Neutrophil (primary cell): ENCODE data around the gene SLC44A1.

ENCODE experiments used
- H3K27ac ChIP-seq: fragments of 200-600 bp; sonication (generic); 2 replicates; pipeline ENCODE4 v1.5.1; 2016; ENCODE audit warnings: mild to moderate bottlenecking, moderate library complexity
- H3K27me3 ChIP-seq: fragments of 200-600 bp; sonication (generic); 2 replicates; pipeline ENCODE4 v1.6.0; 2016; ENCODE audit warnings: mild to moderate bottlenecking
- H3K36me3 ChIP-seq: fragments of 200-600 bp; sonication (generic); 2 replicates; pipeline ENCODE4 v1.5.1; 2017
- H3K4me1 ChIP-seq, 2 experiments: fragments of 200-600 bp in 1 of 2; sonication (generic) in 1 of 2; 1 replicate in 1 of 2; 2 replicates in 1 of 2; pipeline versions ENCODE4 v1.5.1 to v1.6.1; 2013 to 2016; ENCODE audit warnings: low read depth in 1 of 2, low read length in 1 of 2, mild to moderate bottlenecking in 1 of 2, moderate library complexity in 1 of 2; ENCODE audit not compliant: control insufficient read depth in 1 of 2, insufficient read depth in 1 of 2
- H3K4me3 ChIP-seq, 2 experiments: fragments of 200-600 bp in 1 of 2; sonication (generic) in 1 of 2; 1 replicate in 1 of 2; 2 replicates in 1 of 2; pipeline ENCODE4 v1.5.1; 2013 to 2016; ENCODE audit warnings: low read depth in 1 of 2, low read length in 1 of 2, mild to moderate bottlenecking in 1 of 2, moderate library complexity in 1 of 2
- H3K9me3 ChIP-seq: fragments of 200-600 bp; sonication (generic); 2 replicates; pipeline ENCODE4 v1.5.1; 2016
- TF ChIP-seq, protein P1 (sequence below): fragments of 200-600 bp; sonication (generic); IDR thresholded peaks from 2 replicates; pipeline ENCODE4 v1.5.1; 2016; ENCODE audit warnings: antibody characterized with exemption

Gene SLC44A1

DNA sequence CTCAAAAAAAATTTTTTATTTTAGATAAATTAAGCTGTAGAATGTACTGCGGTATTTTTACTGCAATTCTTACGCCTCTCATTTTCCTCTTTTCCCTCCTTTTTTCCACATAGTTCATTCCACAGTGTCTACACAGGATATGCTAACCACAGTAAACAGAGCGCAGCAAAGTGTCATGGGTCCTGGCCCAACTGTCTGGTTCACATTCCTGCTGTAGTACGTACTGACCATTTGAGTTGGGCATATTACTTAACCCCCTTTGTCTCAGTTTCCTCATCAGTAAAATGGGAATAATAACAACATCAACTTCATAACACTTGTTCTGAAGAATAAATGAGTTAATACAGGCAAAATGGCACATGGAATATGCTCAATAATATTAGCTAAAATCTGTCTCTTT, 41.6 kb downstream of the SLC44A1 start:
- TF ChIP-seq, protein P1, sequence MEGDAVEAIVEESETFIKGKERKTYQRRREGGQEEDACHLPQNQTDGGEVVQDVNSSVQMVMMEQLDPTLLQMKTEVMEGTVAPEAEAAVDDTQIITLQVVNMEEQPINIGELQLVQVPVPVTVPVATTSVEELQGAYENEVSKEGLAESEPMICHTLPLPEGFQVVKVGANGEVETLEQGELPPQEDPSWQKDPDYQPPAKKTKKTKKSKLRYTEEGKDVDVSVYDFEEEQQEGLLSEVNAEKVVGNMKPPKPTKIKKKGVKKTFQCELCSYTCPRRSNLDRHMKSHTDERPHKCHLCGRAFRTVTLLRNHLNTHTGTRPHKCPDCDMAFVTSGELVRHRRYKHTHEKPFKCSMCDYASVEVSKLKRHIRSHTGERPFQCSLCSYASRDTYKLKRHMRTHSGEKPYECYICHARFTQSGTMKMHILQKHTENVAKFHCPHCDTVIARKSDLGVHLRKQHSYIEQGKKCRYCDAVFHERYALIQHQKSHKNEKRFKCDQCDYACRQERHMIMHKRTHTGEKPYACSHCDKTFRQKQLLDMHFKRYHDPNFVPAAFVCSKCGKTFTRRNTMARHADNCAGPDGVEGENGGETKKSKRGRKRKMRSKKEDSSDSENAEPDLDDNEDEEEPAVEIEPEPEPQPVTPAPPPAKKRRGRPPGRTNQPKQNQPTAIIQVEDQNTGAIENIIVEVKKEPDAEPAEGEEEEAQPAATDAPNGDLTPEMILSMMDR, result no peak
- Histone ChIP-seq H3K4me3 (no peak overlapping the region), H3K36me3 (no peaks in the 10 kb centered on the region), H3K4me1 (peaks cover 11 to 13% of the 10 kb centered on the region in 2 experiments), H3K27me3 (no peaks in the 10 kb centered on the region), H3K27ac (no peak overlapping the region), H3K9me3 (no peaks in the 10 kb centered on the region)

- Histone ChIP-seq H3K4me1 (peaks cover 24 to 33% of the 10 kb centered on the region in 2 experiments), H3K36me3 (no peaks in the 10 kb centered on the region), H3K27me3 (no peaks in the 10 kb centered on the region), H3K4me3 (no peak overlapping the region), H3K9me3 (no peaks in the 10 kb centered on the region), H3K27ac (no peak overlapping the region)
- TF ChIP-seq, protein P1, result no peak
Measured at GRCh38 chr9:105289305-105289704, 44.9 kb downstream of the SLC44A1 start.

DNA sequence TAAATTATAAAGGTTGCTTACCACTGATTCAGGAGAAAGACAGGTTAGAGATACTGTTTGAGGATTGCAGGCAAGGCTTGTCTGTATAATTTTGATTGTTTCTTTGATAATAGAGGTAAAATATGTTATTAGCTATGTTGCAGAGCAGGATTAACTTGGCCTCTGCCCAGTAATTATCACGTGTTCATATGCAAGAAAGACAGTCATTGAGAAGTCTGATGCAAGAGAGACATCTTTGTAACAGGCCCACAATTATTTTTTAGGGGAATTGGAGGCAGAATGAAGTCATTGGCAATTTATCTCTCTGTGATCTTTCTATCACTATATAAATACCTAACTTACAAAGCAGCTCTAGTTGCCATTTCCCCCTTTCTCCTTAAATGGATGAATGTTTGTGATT, 46.0 kb downstream of the SLC44A1 start:
- H3K27ac ChIP-seq, result peak overlapping the region; percentile 7
- H3K4me1 ChIP-seq, result peaks cover 24 to 33% of the 10 kb centered on the region in 2 experiments
- no peaks in the 10 kb centered on the region for H3K36me3 ChIP-seq
- H3K9me3 ChIP-seq, result no peaks in the 10 kb centered on the region
- H3K27me3 ChIP-seq, result no peaks in the 10 kb centered on the region
- H3K4me3 ChIP-seq, result no peak overlapping the region
- TF ChIP-seq, protein P1, result no peak

GRCh38 chr9:105290954-105291353, 46.5 kb downstream of the SLC44A1 start:
- Histone ChIP-seq H3K36me3 (no peaks in the 10 kb centered on the region), H3K27ac (peak overlapping the region; percentile 7)

GRCh38 chr9:105291422-105291859, 47.0 kb downstream of the SLC44A1 start:
- H3K36me3 ChIP-seq, result no peaks in the 10 kb centered on the region
- no peak overlapping the region for H3K4me3 ChIP-seq
- H3K9me3 ChIP-seq, result no peaks in the 10 kb centered on the region
- H3K4me1 ChIP-seq, result peaks cover 24 to 33% of the 10 kb centered on the region in 2 experiments
- H3K27me3 ChIP-seq, result no peaks in the 10 kb centered on the region
- peak overlapping the region; percentile 7 for H3K27ac ChIP-seq
- TF ChIP-seq, protein P1, result no peak

More at GRCh38 chr9:105290954-105291353, 46.5 kb downstream of the SLC44A1 start:
- peaks cover 24 to 33% of the 10 kb centered on the region in 2 experiments for H3K4me1 ChIP-seq
- TF ChIP-seq, protein P1, result no peak
- no peaks in the 10 kb centered on the region for H3K27me3 ChIP-seq
- H3K4me3 ChIP-seq, result no peak overlapping the region
- no peaks in the 10 kb centered on the region for H3K9me3 ChIP-seq

- peaks cover 24 to 33% of the 10 kb centered on the region in 2 experiments for H3K4me1 ChIP-seq
- H3K27ac ChIP-seq, result no peak overlapping the region
- no peaks in the 10 kb centered on the region for H3K36me3 ChIP-seq
- no peaks in the 10 kb centered on the region for H3K27me3 ChIP-seq
- H3K4me3 ChIP-seq, result no peak overlapping the region
- TF ChIP-seq, protein P1, result no peak
- H3K9me3 ChIP-seq, result no peaks in the 10 kb centered on the region
Measured at GRCh38 chr9:105291938-105292337, 47.5 kb downstream of the SLC44A1 start.
